ENCODE data around the gene C1orf94. TPM values are rescaled to one million over a fixed set of nuclear protein-coding genes. Genes with fewer than 3 reads are reported as not detected.
A peak's percentile ranks its signal among the peaks of the same experiment; 100 is the strongest.

C1orf94 gene
- total RNA-seq (2012; rRNA removed) (not detected in 2 replicates), polyA plus RNA-seq (2012; rRNA removed) (not detected in 2 replicates), Bru-seq, nascent RNA (percentile 2 among the genes with signal in this experiment), BruChase-seq, experiment 1, labeled RNA remaining after a 6-hour chase (not detected), BruChase-seq, experiment 2, labeled RNA remaining after a 2-hour chase (percentile 4 among the genes with signal in this experiment)
- polyA plus RNA-seq (2012; cell fraction: cytosol; rRNA removed), result not detected in 2 replicates
- polyA plus RNA-seq (2012; cell fraction: nucleus; rRNA removed; ENCODE audit: low replicate concordance), result not detected in 2 replicates
- long read RNA-seq, result 0 reads

- ChIA-PET CTCF (no interaction called here), POLR2A (ENCODE audit: unreplicated experiment) (no interaction called here)
- no peak within 1 kb of the TSS for H4K5ac ChIP-seq (ENCODE audit: low read depth, low read length)
- H2BK5ac ChIP-seq (ENCODE audit: low read depth, low read length, poor library complexity, severe bottlenecking), result no peak within 1 kb of the TSS
- no peaks in the 10 kb centered on the region for H4K20me1 ChIP-seq (ENCODE audit: insufficient read depth, low read length)
- H3K18ac ChIP-seq (ENCODE audit: low read depth, low read length), result no peak within 1 kb of the TSS
- H4K91ac ChIP-seq (ENCODE audit: insufficient read depth, low read depth, low read length), result no peak within 1 kb of the TSS
- H2AK5ac ChIP-seq (ENCODE audit: low read depth, low read length), result no peak within 1 kb of the TSS
- no peaks in the 10 kb centered on the region for H3K4me1 ChIP-seq (ENCODE audit: control insufficient read depth, insufficient read depth, low read length)
- intact Hi-C loops (cut with micrococcal nuclease) (no loop called here), in situ Hi-C loops (cut with MboI; ENCODE audit: low sequenced_read_pairs) (no loop called here), dilution Hi-C loops (cut with HindIII; ENCODE audit: low sequenced_read_pairs, unreplicated experiment) (no loop called here)
- no peak within 1 kb of the TSS for H3K9ac ChIP-seq (ENCODE audit: low read depth, low read length)
- no peak within 1 kb of the TSS for H2AFZ ChIP-seq (replicated peaks; ENCODE audit: low read length, poor library complexity)
- BruUV-seq (replicated peaks), result no TSS peak
- no peak within 1 kb of the TSS for H3K4ac ChIP-seq (ENCODE audit: low read depth, low read length)
- no peak within 1 kb of the TSS for H3K27ac ChIP-seq (ENCODE audit: insufficient read depth, low read length)
- H3K79me1 ChIP-seq (ENCODE audit: low read depth in 1 of 2, low read length in 2 of 2), result no peaks in the 10 kb centered on the region
- ATAC-seq (ENCODE audit: low read depth), result no peak
- DNase-seq, result no peak
- H3K4me3 ChIP-seq (ENCODE audit: insufficient read depth, low read depth, low read length), result no peak within 1 kb of the TSS
- H3K9me1 ChIP-seq (ENCODE audit: insufficient read depth, low read length), result no peaks in the 10 kb centered on the region
- no peaks in the 10 kb centered on the region for H3K27me3 ChIP-seq (ENCODE audit: control insufficient read depth, insufficient read depth, low read length)
- H3K23ac ChIP-seq (ENCODE audit: low read depth, low read length), result no peak within 1 kb of the TSS
- no peak within 1 kb of the TSS for H3K56ac ChIP-seq (ENCODE audit: extremely low read depth, insufficient read depth, low read length)
- H3K14ac ChIP-seq (replicated peaks; ENCODE audit: low read depth, low read length), result no peak within 1 kb of the TSS
- H3K4me2 ChIP-seq (ENCODE audit: low read depth, low read length), result no peak within 1 kb of the TSS
- no peaks in the 10 kb centered on the region for H3K36me3 ChIP-seq (ENCODE audit: control insufficient read depth, insufficient read depth, low read length)
- no peak within 1 kb of the TSS for H2BK15ac ChIP-seq (ENCODE audit: low read depth, low read length)
- no peak within 1 kb of the TSS for H2AK9ac ChIP-seq (replicated peaks; ENCODE audit: low read depth, low read length, poor library complexity)
- H2BK20ac ChIP-seq (ENCODE audit: low read depth, low read length), result no peak within 1 kb of the TSS
- WGBS, 2 experiments (ENCODE audit: extremely low coverage in 2 of 2, insufficient read length in 1 of 2), result 9% methylated on average over 11 of the region's 58 CpGs; no CpG with 5 or more reads in 1 of the 2 experiments
- H4K8ac ChIP-seq (ENCODE audit: low read depth in 2 of 2, low read length in 2 of 2), result no peak within 1 kb of the TSS
- no peak within 1 kb of the TSS for H2BK120ac ChIP-seq (ENCODE audit: low read depth, low read length)
- peaks cover 3% of the 10 kb centered on the region for H3K9me3 ChIP-seq (ENCODE audit: control insufficient read depth, insufficient read depth, low read length)
- TF ChIP-seq FOS (IDR thresholded peaks at IDR 0.05; ENCODE audit: low read depth, low read length) (no peak), RAD21 (IDR thresholded peaks at IDR 0.05; ENCODE audit: low read length) (no peak), CTCF (conservative IDR thresholded peaks at IDR 0.05; ENCODE audit: low read depth, low read length) (no peak), USF2 (IDR thresholded peaks at IDR 0.05; ENCODE audit: low read depth, low read length) (no peak), BHLHE40 (IDR thresholded peaks at IDR 0.05; ENCODE audit: low read depth, low read length) (no peak), POLR2A (IDR thresholded peaks at IDR 0.05; ENCODE audit: low read depth, low read length) (no peak), RCOR1 (IDR thresholded peaks at IDR 0.05; ENCODE audit: insufficient replicate concordance, low read length) (no peak), CEBPB (IDR thresholded peaks at IDR 0.05; ENCODE audit: low read depth, low read length) (no peak), NFE2L2 (IDR thresholded peaks at IDR 0.05; ENCODE audit: low read depth, low read length) (no peak), MAFK (IDR thresholded peaks at IDR 0.05; ENCODE audit: low read depth, low read length) (no peak), MAZ (IDR thresholded peaks at IDR 0.05; ENCODE audit: borderline replicate concordance, low read depth, low read length) (no peak), CHD1 (IDR thresholded peaks at IDR 0.05; ENCODE audit: low read depth, low read length) (no peak), ELK1 (IDR thresholded peaks at IDR 0.05; ENCODE audit: borderline replicate concordance, low read depth, low read length) (no peak), RFX5 (IDR thresholded peaks at IDR 0.05; ENCODE audit: low read depth, low read length) (no peak)
Observed at GRCh38 chr1:34176830-34177603, at the start of gene C1orf94. Gene C1orf94, plus strand, starts transcription at chr1:34176907. Its CDS starts 883 bp downstream, at chr1:34177790.
